DOHH2 (cell line): ENCODE results near the gene SNTB2.

Source experiments
- CTCF ChIP-seq: fragments of 200-600 bp; sonication (generic); IDR thresholded peaks from one replicate; pipeline ENCODE4 v1.5.1; 2014; ENCODE audit warnings: antibody characterized with exemption, mild to moderate bottlenecking, low read depth, low read length; ENCODE audit not compliant: poor library complexity, severe bottlenecking
- EZH2phosphoT487 ChIP-seq: fragments of 200-600 bp; sonication (generic); IDR thresholded peaks from 2 replicates; pipeline ENCODE4 v1.6.1; 2017; ENCODE audit warnings: borderline replicate concordance, mild to moderate bottlenecking, antibody characterized with exemption, low read length, moderate library complexity, mixed read lengths

- TF ChIP-seq CTCF = no peak
- TF ChIP-seq EZH2phosphoT487 = no peak
Measured at GRCh38 chr16:69325784-69326171, 138.8 kb downstream of the SNTB2 start.
